ENCODE data around the gene NMT1. TPM values are rescaled to one million over a fixed set of nuclear protein-coding genes. Genes with fewer than 3 reads are reported as not detected.

The NMT1 gene
- total RNA-seq, 1 donor from 2014 or later, result 97.9 TPM

- no peak overlapping the region for H3K27ac Mint-ChIP-seq (ENCODE audit: unreplicated experiment)
- H3K4me1 Mint-ChIP-seq (ENCODE audit: unreplicated experiment), result peaks cover 16% of the 10 kb centered on the region
- H3K4me3 Mint-ChIP-seq (ENCODE audit: unreplicated experiment), result no peak overlapping the region
- no peak for DNase-seq (ENCODE audit: extremely low spot score, unreplicated experiment)
- no peaks in the 10 kb centered on the region for H3K27me3 Mint-ChIP-seq (ENCODE audit: unreplicated experiment)
- no peaks in the 10 kb centered on the region for H3K9me3 Mint-ChIP-seq (ENCODE audit: unreplicated experiment)
- no peaks in the 10 kb centered on the region for H3K36me3 Mint-ChIP-seq (ENCODE audit: unreplicated experiment)
- TF ChIP-seq CTCF (IDR thresholded peaks at IDR 0.05), result no peak
Measured at GRCh38 chr17:45143094-45143670, 82.1 kb downstream of the NMT1 start.

GRCh38 chr17:45143767-45144198 is 82.7 kb downstream of the NMT1 start:
- no peak for TF ChIP-seq CTCF (IDR thresholded peaks at IDR 0.05)
- H3K4me1 Mint-ChIP-seq (ENCODE audit: unreplicated experiment), result peaks cover 16% of the 10 kb centered on the region
- no peak overlapping the region for H3K4me3 Mint-ChIP-seq (ENCODE audit: unreplicated experiment)
- H3K36me3 Mint-ChIP-seq (ENCODE audit: unreplicated experiment), result no peaks in the 10 kb centered on the region
- H3K27ac Mint-ChIP-seq (ENCODE audit: unreplicated experiment), result no peak overlapping the region
- H3K27me3 Mint-ChIP-seq (ENCODE audit: unreplicated experiment), result no peaks in the 10 kb centered on the region
- no peaks in the 10 kb centered on the region for H3K9me3 Mint-ChIP-seq (ENCODE audit: unreplicated experiment)
- no peak for DNase-seq (ENCODE audit: extremely low spot score, unreplicated experiment)

- no peak for TF ChIP-seq CTCF (IDR thresholded peaks at IDR 0.05)
- peaks cover 16% of the 10 kb centered on the region for H3K4me1 Mint-ChIP-seq (ENCODE audit: unreplicated experiment)
- no peaks in the 10 kb centered on the region for H3K36me3 Mint-ChIP-seq (ENCODE audit: unreplicated experiment)
- no peak overlapping the region for H3K4me3 Mint-ChIP-seq (ENCODE audit: unreplicated experiment)
- no peaks in the 10 kb centered on the region for H3K27me3 Mint-ChIP-seq (ENCODE audit: unreplicated experiment)
- no peak overlapping the region for H3K27ac Mint-ChIP-seq (ENCODE audit: unreplicated experiment)
- no peak for DNase-seq (ENCODE audit: extremely low spot score, unreplicated experiment)
- no peaks in the 10 kb centered on the region for H3K9me3 Mint-ChIP-seq (ENCODE audit: unreplicated experiment)
Measured at GRCh38 chr17:45144199-45145034, 83.3 kb downstream of the NMT1 start.

- no peak overlapping the region for H3K27ac Mint-ChIP-seq (ENCODE audit: unreplicated experiment)
- H3K27me3 Mint-ChIP-seq (ENCODE audit: unreplicated experiment), result no peaks in the 10 kb centered on the region
- H3K9me3 Mint-ChIP-seq (ENCODE audit: unreplicated experiment), result no peaks in the 10 kb centered on the region
- DNase-seq (ENCODE audit: extremely low spot score, unreplicated experiment), result no peak
- peaks cover 16% of the 10 kb centered on the region for H3K4me1 Mint-ChIP-seq (ENCODE audit: unreplicated experiment)
- TF ChIP-seq CTCF (IDR thresholded peaks at IDR 0.05), result no peak
- no peaks in the 10 kb centered on the region for H3K36me3 Mint-ChIP-seq (ENCODE audit: unreplicated experiment)
- H3K4me3 Mint-ChIP-seq (ENCODE audit: unreplicated experiment), result no peak overlapping the region
Measured at GRCh38 chr17:45145035-45145389, 83.9 kb downstream of the NMT1 start.

- Mint-ChIP-seq H3K4me1 (ENCODE audit: unreplicated experiment) (peaks cover 19% of the 10 kb centered on the region), H3K27ac (ENCODE audit: unreplicated experiment) (peak overlapping the region; percentile 100), H3K4me3 (ENCODE audit: unreplicated experiment) (peak overlapping the region; percentile 99), H3K9me3 (ENCODE audit: unreplicated experiment) (no peaks in the 10 kb centered on the region), H3K27me3 (ENCODE audit: unreplicated experiment) (no peaks in the 10 kb centered on the region), H3K36me3 (ENCODE audit: unreplicated experiment) (peaks cover 1% of the 10 kb centered on the region)
- DNase-seq (ENCODE audit: extremely low spot score, unreplicated experiment), result no peak
- no peak for TF ChIP-seq CTCF (IDR thresholded peaks at IDR 0.05)
Measured at GRCh38 chr17:45146166-45146565, 85.0 kb downstream of the NMT1 start.
